BLaER1 treated with 17β-estradiol and CSF1 and Interleukin-3, amounts not matched to agents 10 nM and 100 nM (cell line): ENCODE measurements around the gene PPP1R14C.
A peak's percentile ranks its signal among the peaks of the same experiment; 100 is the strongest.

Source experiments
- H3K27ac ChIP-seq, 11 experiments: shearing (Covaris generic); formaldehyde crosslinking; 2 replicates each; pipeline ENCODE4 v1.8.1; 2022
- H3K27me3 ChIP-seq, 11 experiments: shearing (Covaris generic); formaldehyde crosslinking; 2 replicates each; pipeline ENCODE4 v1.8.1; 2022
- H3K36me3 ChIP-seq, 11 experiments: shearing (Covaris generic); formaldehyde crosslinking; 2 replicates each; pipeline ENCODE4 v1.8.1; 2022
- H3K4me1 ChIP-seq, 10 experiments: shearing (Covaris generic); formaldehyde crosslinking; 2 replicates each; pipeline ENCODE4 v1.8.1; 2022
- H3K4me2 ChIP-seq, 11 experiments: shearing (Covaris generic); formaldehyde crosslinking; 2 replicates each; pipeline ENCODE4 v1.8.1; 2022
- H3K4me3 ChIP-seq, 10 experiments: shearing (Covaris generic); formaldehyde crosslinking; 2 replicates each; pipeline ENCODE4 v1.8.1; 2022
- H3K9ac ChIP-seq, 11 experiments: shearing (Covaris generic); formaldehyde crosslinking; 2 replicates each; pipeline ENCODE4 v1.8.1; 2022
- H3K9me3 ChIP-seq, 11 experiments: shearing (Covaris generic); formaldehyde crosslinking; replicated peaks in 1 of 11; 2 replicates each; pipeline ENCODE4 v1.8.1; 2022
- H4K20me1 ChIP-seq, 11 experiments: shearing (Covaris generic); formaldehyde crosslinking; 2 replicates each; pipeline ENCODE4 v1.8.1; 2022
- Cebpa-rat ChIP-seq, 11 experiments: shearing (Covaris generic); IDR thresholded peaks; 2 replicates each; pipeline ENCODE4 v1.8.1; 2022

Gene PPP1R14C

GRCh38 chr6:150142670-150143515 is at the start of gene PPP1R14C:
TSS of gene PPP1R14C (plus strand) at chr6:150143044. CDS start at chr6:150143193, 149 bp downstream.
- Histone ChIP-seq H3K4me1 (peaks cover 39 to 60% (median 50%) of the 10 kb centered on the region in 10 experiments), H3K27me3 (peaks cover 36 to 48% (median 42%) of the 10 kb centered on the region in 11 experiments), H3K4me3 (peak within 1 kb of the TSS; percentile 65 to 77 (median 72)), H3K27ac (peak within 1 kb of the TSS in 10 of 11 experiments; percentile 20 to 76 (median 66); a peak in 19 of 22 replicates), H3K36me3 (no peaks in the 10 kb centered on the region), H4K20me1 (peaks cover 0 to 12% (median 0%) of the 10 kb centered on the region in 11 experiments; a peak in 4 of 22 replicates), H3K4me2 (peak within 1 kb of the TSS; percentile 89 to 100 (median 98)), H3K9ac (peak within 1 kb of the TSS; percentile 63 to 80 (median 75)), H3K9me3 (peaks cover 2 to 11% (median 9%) of the 10 kb centered on the region in 11 experiments)
- TF ChIP-seq Cebpa-rat (IDR thresholded peaks at IDR 0.05), result no peak

- no peak for TF ChIP-seq Cebpa-rat (IDR thresholded peaks at IDR 0.05)
- Histone ChIP-seq H3K4me1 (peaks cover 0 to 34% (median 21%) of the 10 kb centered on the region in 10 experiments; a peak in 15 of 20 replicates), H3K36me3 (no peaks in the 10 kb centered on the region), H3K9ac (no peak overlapping the region), H4K20me1 (no peaks in the 10 kb centered on the region), H3K9me3 (peaks cover 0 to 4% (median 0%) of the 10 kb centered on the region in 11 experiments; a peak in 4 of 22 replicates), H3K27me3 (no peaks in the 10 kb centered on the region), H3K4me2 (peak overlapping the region in 8 of 11 experiments; percentile 10 to 62 (median 40); a peak in 14 of 22 replicates), H3K4me3 (no peak overlapping the region), H3K27ac (no peak overlapping the region)
Measured at GRCh38 chr6:150093397-150093796, 49.4 kb upstream of the PPP1R14C start.

GRCh38 chr6:150098155-150098554 is 44.7 kb upstream of the PPP1R14C start:
- no peak overlapping the region for H3K9ac ChIP-seq
- no peak overlapping the region for H3K4me2 ChIP-seq
- H3K27ac ChIP-seq, result no peak overlapping the region
- peaks cover 0 to 30% (median 15%) of the 10 kb centered on the region in 11 experiments; a peak in 12 of 22 replicates for H3K9me3 ChIP-seq
- TF ChIP-seq Cebpa-rat (IDR thresholded peaks at IDR 0.05), result no peak
- no peak overlapping the region for H3K4me3 ChIP-seq
- H3K27me3 ChIP-seq, result no peaks in the 10 kb centered on the region
- H3K4me1 ChIP-seq, result peaks cover 0 to 30% (median 18%) of the 10 kb centered on the region in 10 experiments; a peak in 15 of 20 replicates
- no peaks in the 10 kb centered on the region for H3K36me3 ChIP-seq
- H4K20me1 ChIP-seq, result no peaks in the 10 kb centered on the region

- Histone ChIP-seq H3K27me3 (no peaks in the 10 kb centered on the region), H3K36me3 (no peaks in the 10 kb centered on the region), H3K27ac (no peak overlapping the region), H4K20me1 (no peaks in the 10 kb centered on the region), H3K9ac (no peak overlapping the region), H3K4me2 (no peak overlapping the region), H3K4me1 (peaks cover 0 to 16% (median 10%) of the 10 kb centered on the region in 10 experiments; a peak in 12 of 20 replicates), H3K4me3 (no peak overlapping the region), H3K9me3 (peaks cover 0 to 30% (median 15%) of the 10 kb centered on the region in 11 experiments; a peak in 12 of 22 replicates)
- TF ChIP-seq Cebpa-rat (IDR thresholded peaks at IDR 0.05), result no peak
Measured at GRCh38 chr6:150099546-150099945, 43.3 kb upstream of the PPP1R14C start.

- TF ChIP-seq Cebpa-rat (IDR thresholded peaks at IDR 0.05), result peak in 2 of 11 experiments; percentile 39 to 57; a peak in 2 of 22 replicates
- Histone ChIP-seq H4K20me1 (no peaks in the 10 kb centered on the region), H3K4me3 (no peak overlapping the region), H3K4me1 (peaks cover 0 to 12% (median 6%) of the 10 kb centered on the region in 10 experiments; a peak in 11 of 20 replicates), H3K9ac (no peak overlapping the region), H3K27me3 (no peaks in the 10 kb centered on the region), H3K9me3 (peaks cover 0 to 30% (median 15%) of the 10 kb centered on the region in 11 experiments; a peak in 12 of 22 replicates), H3K27ac (no peak overlapping the region), H3K36me3 (no peaks in the 10 kb centered on the region), H3K4me2 (no peak overlapping the region)
Measured at GRCh38 chr6:150099953-150100352, 42.9 kb upstream of the PPP1R14C start.

GRCh38 chr6:150100745-150101144 is 42.1 kb upstream of the PPP1R14C start:
- H3K4me3 ChIP-seq, result no peak overlapping the region

GRCh38 chr6:150102750-150103270 is 40.0 kb upstream of the PPP1R14C start:
- Histone ChIP-seq H3K4me1 (no peaks in the 10 kb centered on the region), H3K27ac (no peak overlapping the region), H3K4me3 (no peak overlapping the region), H3K4me2 (no peak overlapping the region), H4K20me1 (no peaks in the 10 kb centered on the region), H3K27me3 (no peaks in the 10 kb centered on the region), H3K9ac (no peak overlapping the region), H3K36me3 (no peaks in the 10 kb centered on the region), H3K9me3 (peaks cover 4 to 30% (median 15%) of the 10 kb centered on the region in 11 experiments; a peak in 13 of 22 replicates)
- no peak for TF ChIP-seq Cebpa-rat (IDR thresholded peaks at IDR 0.05)

More at GRCh38 chr6:150100745-150101144, 42.1 kb upstream of the PPP1R14C start:
- Histone ChIP-seq H3K4me2 (no peak overlapping the region), H4K20me1 (no peaks in the 10 kb centered on the region), H3K9me3 (peaks cover 0 to 30% (median 15%) of the 10 kb centered on the region in 11 experiments; a peak in 12 of 22 replicates), H3K27ac (no peak overlapping the region), H3K4me1 (peaks cover 0 to 4% (median 2%) of the 10 kb centered on the region in 10 experiments; a peak in 7 of 20 replicates), H3K36me3 (no peaks in the 10 kb centered on the region), H3K27me3 (no peaks in the 10 kb centered on the region), H3K9ac (no peak overlapping the region)
- TF ChIP-seq Cebpa-rat (IDR thresholded peaks at IDR 0.05), result no peak

- Histone ChIP-seq H3K4me1 (peaks cover 0 to 41% (median 31%) of the 10 kb centered on the region in 10 experiments; a peak in 16 of 20 replicates), H3K4me2 (peak overlapping the region in 1 of 11 experiments; percentile 8; a peak in 1 of 22 replicates), H4K20me1 (no peaks in the 10 kb centered on the region), H3K27ac (no peak overlapping the region), H3K36me3 (no peaks in the 10 kb centered on the region), H3K27me3 (no peaks in the 10 kb centered on the region), H3K4me3 (no peak overlapping the region), H3K9me3 (peaks cover 17 to 28% (median 21%) of the 10 kb centered on the region in 11 experiments), H3K9ac (no peak overlapping the region)
- no peak for TF ChIP-seq Cebpa-rat (IDR thresholded peaks at IDR 0.05)
Measured at GRCh38 chr6:150112233-150112632, 30.6 kb upstream of the PPP1R14C start.

- Histone ChIP-seq H3K4me2 (peak overlapping the region in 8 of 11 experiments; percentile 70 to 94 (median 92); a peak in 16 of 22 replicates), H3K9me3 (peaks cover 17 to 28% (median 21%) of the 10 kb centered on the region in 11 experiments), H3K4me1 (peaks cover 21 to 77% (median 65%) of the 10 kb centered on the region in 10 experiments), H3K4me3 (no peak overlapping the region), H3K27ac (peak overlapping the region in 3 of 11 experiments; percentile 40 to 49 (median 45); a peak in 5 of 22 replicates), H3K36me3 (no peaks in the 10 kb centered on the region), H4K20me1 (no peaks in the 10 kb centered on the region), H3K27me3 (0 out of 22 replicates have a peak, but pooled peaks cover 0 to 8% (median 0%) of the 10 kb centered on the region in 11 experiments), H3K9ac (no peak overlapping the region)
- no peak for TF ChIP-seq Cebpa-rat (IDR thresholded peaks at IDR 0.05)
Measured at GRCh38 chr6:150115769-150116168, 27.1 kb upstream of the PPP1R14C start.
